IPS DF 6.9 (cell line): ENCODE measurements around the gene RANGRF.

Experiments
- DNase-seq: peaks from one replicate; pipeline ENCODE4 v3.0.0-alpha.2; 2013; ENCODE audit warnings: low read depth, low spot score
- H3K27ac ChIP-seq: one replicate; pipeline ENCODE4 v1.5.1; 2013; ENCODE audit warnings: low read length, control low read depth
- H3K27me3 ChIP-seq: 2 replicates; pipeline ENCODE4 v1.6.1; 2013; ENCODE audit warnings: mild to moderate bottlenecking, low read length; ENCODE audit not compliant: control insufficient read depth, insufficient read depth
- H3K36me3 ChIP-seq: 2 replicates; pipeline ENCODE4 v1.6.1; 2013; ENCODE audit warnings: low read length; ENCODE audit not compliant: control insufficient read depth, insufficient read depth
- H3K4me1 ChIP-seq: 2 replicates; pipeline ENCODE4 v1.6.1; 2013; ENCODE audit warnings: low read length; ENCODE audit not compliant: control insufficient read depth, insufficient read depth
- H3K4me3 ChIP-seq: 2 replicates; pipeline ENCODE4 v1.5.1; 2013; ENCODE audit warnings: mild to moderate bottlenecking, low read length
- H3K9me3 ChIP-seq: 2 replicates; pipeline ENCODE4 v1.6.1; 2013; ENCODE audit warnings: low read length, inconsistent platforms; ENCODE audit not compliant: control insufficient read depth, insufficient read depth
- WGBS: extraction: QIAGEN DNeasy Blood & Tissue Kit; methylation state at CpG from one replicate; pipeline ENCODE4 v1.1.7; 2013; ENCODE audit warnings: mixed read lengths, missing lambda C conversion rate; ENCODE audit not compliant: insufficient read length, insufficient coverage; 5-methylcytosine and 5-hydroxymethylcytosine counted together

RANGRF gene

GRCh38 chr17:8256691-8257090 is 31.8 kb upstream of the RANGRF start:
- Histone ChIP-seq H3K27me3 (no peaks in the 10 kb centered on the region), H3K4me3 (no peak overlapping the region), H3K36me3 (peaks cover 42% of the 10 kb centered on the region), H3K4me1 (no peaks in the 10 kb centered on the region), H3K9me3 (no peaks in the 10 kb centered on the region), H3K27ac (no peak overlapping the region)
- no peak for DNase-seq
- WGBS: no CpG with 5 or more reads among the region's 6 CpGs

DNA sequence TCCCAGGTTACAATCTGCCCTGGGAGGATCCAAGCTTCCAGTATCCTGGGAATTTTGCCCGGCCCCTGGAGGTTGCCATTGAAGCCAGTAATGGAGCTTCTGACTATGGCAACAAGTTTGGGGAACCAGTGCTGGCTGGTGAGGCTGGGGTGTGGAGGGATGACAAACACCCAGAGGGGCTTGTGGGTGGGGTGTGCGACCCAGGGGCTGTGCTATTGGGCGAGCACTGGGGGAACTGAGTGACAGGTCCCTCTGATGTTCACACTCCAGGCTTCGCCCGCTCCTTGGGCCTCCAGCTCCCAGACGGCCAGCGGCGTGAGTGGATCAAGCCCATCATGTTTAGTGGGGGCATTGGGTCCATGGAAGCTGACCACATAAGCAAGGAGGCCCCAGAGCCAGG is 30.7 kb upstream of the RANGRF start:
- Histone ChIP-seq H3K9me3 (no peaks in the 10 kb centered on the region), H3K27ac (no peak overlapping the region), H3K4me1 (no peaks in the 10 kb centered on the region), H3K36me3 (peaks cover 45% of the 10 kb centered on the region), H3K4me3 (no peak overlapping the region), H3K27me3 (no peaks in the 10 kb centered on the region)
- no peak for DNase-seq
- no CpG with 5 or more reads among the region's 8 CpGs for WGBS

- Histone ChIP-seq H3K27ac (no peak overlapping the region), H3K9me3 (no peaks in the 10 kb centered on the region), H3K27me3 (no peaks in the 10 kb centered on the region), H3K4me1 (no peaks in the 10 kb centered on the region), H3K36me3 (peaks cover 63% of the 10 kb centered on the region), H3K4me3 (no peak overlapping the region)
- no peak for DNase-seq
- no CpG with 5 or more reads among the region's 10 CpGs for WGBS
Measured at GRCh38 chr17:8264320-8264719, 24.1 kb upstream of the RANGRF start.

- Histone ChIP-seq H3K27ac (no peak overlapping the region), H3K4me1 (no peaks in the 10 kb centered on the region), H3K36me3 (peaks cover 63% of the 10 kb centered on the region), H3K27me3 (no peaks in the 10 kb centered on the region), H3K9me3 (no peaks in the 10 kb centered on the region), H3K4me3 (no peak overlapping the region)
- WGBS: no CpG with 5 or more reads among the region's 18 CpGs
- DNase-seq: no peak
Measured at GRCh38 chr17:8264836-8265542, 23.5 kb upstream of the RANGRF start.

DNA sequence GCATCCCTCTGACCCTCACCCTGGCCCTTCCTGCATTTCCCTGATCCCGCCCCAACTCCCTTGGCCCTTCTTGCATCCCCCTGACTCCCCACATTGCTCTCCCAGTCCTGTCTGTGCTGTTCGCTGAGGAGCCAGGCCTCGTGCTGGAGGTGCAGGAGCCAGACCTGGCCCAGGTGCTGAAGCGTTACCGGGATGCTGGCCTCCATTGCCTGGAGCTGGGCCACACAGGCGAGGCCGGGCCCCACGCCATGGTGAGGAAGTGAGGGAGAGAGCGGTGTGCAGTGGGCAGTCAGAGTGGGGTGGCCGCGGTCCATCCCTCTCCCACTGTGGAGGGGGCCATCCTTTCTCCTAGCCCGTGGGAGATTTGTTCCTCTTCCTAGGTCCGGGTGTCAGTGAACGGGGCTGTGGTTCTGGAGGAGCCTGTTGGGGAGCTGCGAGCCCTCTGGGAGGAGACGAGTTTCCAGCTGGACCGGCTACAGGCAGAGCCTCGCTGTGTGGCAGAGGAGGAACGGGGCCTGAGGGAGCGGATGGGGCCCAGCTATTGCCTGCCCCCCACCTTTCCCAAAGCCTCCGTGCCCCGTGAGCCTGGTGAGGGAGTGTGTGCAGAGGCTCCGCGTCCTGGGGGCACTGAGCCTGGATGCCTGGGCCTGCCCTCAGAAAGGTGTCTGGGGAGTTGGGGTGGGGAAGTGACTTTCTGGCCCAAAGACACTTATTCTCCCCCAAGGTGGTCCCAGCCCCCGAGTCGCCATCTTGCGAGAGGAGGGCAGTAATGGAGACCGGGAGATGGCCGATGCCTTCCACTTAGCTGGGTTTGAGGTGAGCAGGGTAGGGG is 21.6 kb upstream of the RANGRF start:
- H3K4me1 ChIP-seq: no peaks in the 10 kb centered on the region
- WGBS: no CpG with 5 or more reads among the region's 29 CpGs
- no peaks in the 10 kb centered on the region for H3K27me3 ChIP-seq
- no peak for DNase-seq
- H3K9me3 ChIP-seq: no peaks in the 10 kb centered on the region
- no peak overlapping the region for H3K27ac ChIP-seq
- H3K4me3 ChIP-seq: no peak overlapping the region
- peaks cover 60% of the 10 kb centered on the region for H3K36me3 ChIP-seq

- peaks cover 59% of the 10 kb centered on the region for H3K36me3 ChIP-seq
- WGBS: no CpG with 5 or more reads among the region's 13 CpGs
Measured at GRCh38 chr17:8267480-8268147, 20.9 kb upstream of the RANGRF start.

DNA sequence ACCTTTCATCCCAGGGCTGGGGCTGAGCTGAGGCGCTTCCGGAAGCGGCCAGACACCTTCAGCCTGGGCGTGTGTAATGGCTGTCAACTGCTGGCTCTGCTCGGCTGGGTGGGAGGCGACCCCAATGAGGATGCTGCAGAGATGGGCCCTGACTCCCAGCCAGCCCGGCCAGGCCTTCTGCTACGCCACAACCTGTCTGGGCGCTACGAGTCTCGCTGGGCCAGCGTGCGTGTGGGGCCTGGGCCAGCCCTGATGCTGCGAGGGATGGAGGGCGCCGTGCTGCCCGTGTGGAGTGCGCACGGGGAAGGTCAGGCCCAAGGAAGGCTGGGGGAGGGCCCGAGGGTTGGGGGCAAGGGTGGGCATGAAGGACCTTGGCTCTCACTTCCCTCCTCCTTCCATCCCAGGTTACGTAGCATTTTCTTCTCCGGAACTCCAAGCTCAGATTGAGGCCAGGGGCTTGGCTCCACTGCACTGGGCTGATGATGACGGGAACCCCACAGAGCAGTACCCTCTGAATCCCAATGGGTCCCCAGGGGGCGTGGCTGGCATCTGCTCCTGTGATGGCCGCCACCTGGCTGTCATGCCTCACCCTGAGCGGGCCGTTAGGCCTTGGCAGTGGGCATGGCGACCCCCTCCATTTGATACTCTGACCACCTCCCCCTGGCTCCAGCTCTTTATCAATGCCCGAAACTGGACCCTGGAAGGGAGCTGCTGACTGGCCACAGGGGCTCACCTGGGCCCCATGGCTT is 19.7 kb upstream of the RANGRF start:
- no peak for DNase-seq
- no CpG with 5 or more reads among the region's 29 CpGs for WGBS
- Histone ChIP-seq H3K4me3 (no peak overlapping the region), H3K27ac (no peak overlapping the region), H3K36me3 (peaks cover 48% of the 10 kb centered on the region), H3K4me1 (no peaks in the 10 kb centered on the region), H3K27me3 (no peaks in the 10 kb centered on the region), H3K9me3 (no peaks in the 10 kb centered on the region)

More at GRCh38 chr17:8267480-8268147, 20.9 kb upstream of the RANGRF start:
- Histone ChIP-seq H3K27me3 (no peaks in the 10 kb centered on the region), H3K4me3 (no peak overlapping the region), H3K4me1 (no peaks in the 10 kb centered on the region), H3K9me3 (no peaks in the 10 kb centered on the region), H3K27ac (no peak overlapping the region)
- DNase-seq: no peak

DNA sequence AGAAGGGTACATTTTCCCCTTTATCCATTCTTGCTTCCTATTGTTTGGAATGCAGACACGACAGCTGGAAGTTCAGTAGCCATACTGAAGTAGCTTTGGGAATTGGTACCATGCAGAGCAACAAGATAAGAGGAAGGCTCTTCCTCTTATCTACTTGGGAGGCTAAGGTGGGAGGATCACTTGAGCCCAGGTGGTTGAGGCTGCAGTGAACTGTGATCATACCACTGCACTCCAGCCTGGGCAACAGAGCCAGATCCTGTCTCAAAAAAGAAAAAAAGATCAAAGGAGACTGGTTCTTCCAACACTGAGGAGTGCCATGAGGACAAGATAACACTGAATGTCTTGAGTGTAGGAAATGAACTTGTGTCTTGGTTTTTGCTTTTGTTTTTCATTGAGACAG is 16.0 kb upstream of the RANGRF start:
- no peaks in the 10 kb centered on the region for H3K27me3 ChIP-seq
- WGBS: no CpG with 5 or more reads among the region's 1 CpG
- H3K9me3 ChIP-seq: no peaks in the 10 kb centered on the region
- H3K27ac ChIP-seq: no peak overlapping the region
- H3K36me3 ChIP-seq: peaks cover 12% of the 10 kb centered on the region
- no peaks in the 10 kb centered on the region for H3K4me1 ChIP-seq
- no peak for DNase-seq
- no peak overlapping the region for H3K4me3 ChIP-seq

- no CpG with 5 or more reads among the region's 4 CpGs for WGBS
- Histone ChIP-seq H3K27ac (no peak overlapping the region), H3K27me3 (no peaks in the 10 kb centered on the region), H3K9me3 (no peaks in the 10 kb centered on the region), H3K4me1 (no peaks in the 10 kb centered on the region), H3K4me3 (no peak overlapping the region), H3K36me3 (peaks cover 3% of the 10 kb centered on the region; the same call in 1 of the 2 replicates)
- DNase-seq: no peak
Measured at GRCh38 chr17:8273884-8274444, 14.5 kb upstream of the RANGRF start.

- H3K9me3 ChIP-seq: no peaks in the 10 kb centered on the region
- H3K4me1 ChIP-seq: no peaks in the 10 kb centered on the region
- no peak for DNase-seq
- H3K4me3 ChIP-seq: no peak overlapping the region
- WGBS: no CpG with 5 or more reads among the region's 5 CpGs
- no peaks in the 10 kb centered on the region for H3K27me3 ChIP-seq
- H3K27ac ChIP-seq: no peak overlapping the region
- no peaks in the 10 kb centered on the region; the same call in 1 of the 2 replicates for H3K36me3 ChIP-seq
Measured at GRCh38 chr17:8274816-8275215, 13.7 kb upstream of the RANGRF start.
